DND-41 (cell line): ENCODE measurements around the gene DYNC1H1.

ENCODE experiments used
- ATAC-seq: fragments of 200-7000 bp; cut with Tn5 transposase; 3 replicates; pipeline ENCODE4 v1.9.1; 2021; ENCODE audit warnings: low read depth; ENCODE audit not compliant: insufficient read depth
- DNase-seq: peaks from one replicate; pipeline ENCODE4 v3.0.0-alpha.2; 2020
- H2AFZ ChIP-seq: 2 replicates; pipeline ENCODE4 v1.6.0; 2012; ENCODE audit warnings: low read depth, low read length
- H3K27ac ChIP-seq: 2 replicates; pipeline ENCODE4 v1.5.1; 2012; ENCODE audit warnings: low read length, inconsistent platforms
- H3K27me3 ChIP-seq: fragments of 200-600 bp; sonication (generic); 2 replicates; pipeline ENCODE4 v1.6.0; 2012; ENCODE audit warnings: low read length, mild to moderate bottlenecking, inconsistent platforms; ENCODE audit not compliant: insufficient read depth, poor library complexity
- H3K36me3 ChIP-seq: 2 replicates; pipeline ENCODE4 v1.5.1; 2012; ENCODE audit warnings: low read length, inconsistent platforms; ENCODE audit not compliant: insufficient read depth
- H3K4me1 ChIP-seq: 2 replicates; pipeline ENCODE4 v1.5.1; 2012; ENCODE audit warnings: mild to moderate bottlenecking, low read length; ENCODE audit not compliant: insufficient read depth
- H3K4me2 ChIP-seq: 2 replicates; pipeline ENCODE4 v1.6.0; 2012; ENCODE audit warnings: mild to moderate bottlenecking, moderate library complexity, low read length, inconsistent platforms; ENCODE audit not compliant: insufficient read depth
- H3K4me3 ChIP-seq, 2 experiments: fragments of 200-600 bp in 1 of 2; shearing (Covaris generic) in 1 of 2; 2 replicates each; pipeline ENCODE4 v1.5.1; 2012 to 2016; ENCODE audit warnings: inconsistent platforms in 2 of 2, low read length in 2 of 2, mild to moderate bottlenecking in 2 of 2, low read depth in 1 of 2, moderate library complexity in 1 of 2
- H3K79me2 ChIP-seq: 2 replicates; pipeline ENCODE4 v1.6.0; 2012; ENCODE audit warnings: low read length, inconsistent platforms; ENCODE audit not compliant: insufficient read depth
- H3K9ac ChIP-seq: 2 replicates; pipeline ENCODE4 v1.6.0; 2012; ENCODE audit warnings: low read depth, mild to moderate bottlenecking, inconsistent platforms, low read length, moderate library complexity
- H3K9me3 ChIP-seq: 2 replicates; pipeline ENCODE4 v1.5.1; 2012; ENCODE audit warnings: low read length, moderate library complexity, mild to moderate bottlenecking, inconsistent platforms; ENCODE audit not compliant: insufficient read depth, severe bottlenecking
- H4K20me1 ChIP-seq: 2 replicates; pipeline ENCODE4 v1.6.0; 2012; ENCODE audit warnings: low read length; ENCODE audit not compliant: insufficient read depth
- EZH2 ChIP-seq: IDR thresholded peaks from 3 replicates; pipeline ENCODE4 v1.6.1; 2012; ENCODE audit warnings: borderline replicate concordance, low read depth, mild to moderate bottlenecking, moderate library complexity, low read length, inconsistent platforms; ENCODE audit not compliant: severe bottlenecking
- TF ChIP-seq, protein P1 (sequence below): IDR thresholded peaks from 2 replicates; pipeline ENCODE4 v1.5.1; 2012; ENCODE audit warnings: borderline replicate concordance, low read length, moderate library complexity, mild to moderate bottlenecking; ENCODE audit not compliant: poor library complexity, severe bottlenecking; ENCODE audit errors: extremely low read depth

The DYNC1H1 gene

DNA sequence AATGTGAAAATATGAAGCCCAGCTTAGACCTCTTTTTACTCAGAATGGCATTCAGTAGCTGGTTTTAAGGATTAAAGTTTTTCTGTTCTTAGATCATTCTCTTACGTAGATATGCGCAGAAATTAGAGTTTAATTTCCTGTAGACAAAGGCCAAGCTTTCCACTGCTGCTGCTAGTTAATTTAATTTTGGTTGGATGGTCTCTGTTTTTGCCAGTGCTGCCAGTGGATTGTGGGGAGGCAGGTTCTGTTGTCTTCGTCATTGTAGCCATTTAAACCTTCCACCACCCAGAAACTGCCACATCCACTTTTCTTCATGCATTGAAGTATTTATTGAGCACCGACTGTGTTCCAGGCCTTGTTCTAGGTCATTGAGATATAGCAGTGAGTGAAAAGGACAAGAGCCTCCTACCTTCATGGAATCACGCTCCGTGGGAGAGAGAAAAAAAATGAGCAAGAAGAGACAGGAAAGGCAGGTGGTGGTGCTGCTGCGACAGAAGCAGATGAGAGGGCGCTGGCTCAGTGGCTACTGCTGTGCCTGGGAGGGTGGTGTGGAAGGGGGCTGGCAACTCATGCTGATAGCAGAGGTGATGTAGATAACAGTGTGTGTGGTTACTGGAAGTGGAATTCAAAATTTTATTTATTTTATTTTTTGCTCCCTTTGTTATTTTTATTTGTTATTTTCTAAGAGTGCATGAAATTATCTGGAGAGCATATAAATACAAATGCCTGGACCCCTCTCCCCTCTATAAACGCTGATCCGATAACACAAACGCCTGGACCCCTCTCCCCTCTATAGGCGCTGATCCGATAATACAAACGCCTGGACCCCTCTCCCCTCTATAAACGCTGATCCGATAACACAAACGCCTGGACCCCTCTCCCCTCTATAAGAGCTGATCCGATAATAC, 33.3 kb downstream of the DYNC1H1 start:
- Histone ChIP-seq H3K36me3 (peaks cover 91% of the 10 kb centered on the region), H3K27me3 (no peaks in the 10 kb centered on the region), H3K9me3 (no peaks in the 10 kb centered on the region), H3K27ac (no peak overlapping the region), H3K79me2 (no peaks in the 10 kb centered on the region; the same call in 1 of the 2 replicates), H3K4me3 (no peak overlapping the region), H3K9ac (no peak overlapping the region), H3K4me1 (no peaks in the 10 kb centered on the region), H3K4me2 (no peak overlapping the region), H4K20me1 (peaks cover 6% of the 10 kb centered on the region; the same call in 1 of the 2 replicates), H2AFZ (no peak overlapping the region)
- DNase-seq: no peak
- no peak for ATAC-seq
- TF ChIP-seq EZH2: no peak
- TF ChIP-seq, protein P1, sequence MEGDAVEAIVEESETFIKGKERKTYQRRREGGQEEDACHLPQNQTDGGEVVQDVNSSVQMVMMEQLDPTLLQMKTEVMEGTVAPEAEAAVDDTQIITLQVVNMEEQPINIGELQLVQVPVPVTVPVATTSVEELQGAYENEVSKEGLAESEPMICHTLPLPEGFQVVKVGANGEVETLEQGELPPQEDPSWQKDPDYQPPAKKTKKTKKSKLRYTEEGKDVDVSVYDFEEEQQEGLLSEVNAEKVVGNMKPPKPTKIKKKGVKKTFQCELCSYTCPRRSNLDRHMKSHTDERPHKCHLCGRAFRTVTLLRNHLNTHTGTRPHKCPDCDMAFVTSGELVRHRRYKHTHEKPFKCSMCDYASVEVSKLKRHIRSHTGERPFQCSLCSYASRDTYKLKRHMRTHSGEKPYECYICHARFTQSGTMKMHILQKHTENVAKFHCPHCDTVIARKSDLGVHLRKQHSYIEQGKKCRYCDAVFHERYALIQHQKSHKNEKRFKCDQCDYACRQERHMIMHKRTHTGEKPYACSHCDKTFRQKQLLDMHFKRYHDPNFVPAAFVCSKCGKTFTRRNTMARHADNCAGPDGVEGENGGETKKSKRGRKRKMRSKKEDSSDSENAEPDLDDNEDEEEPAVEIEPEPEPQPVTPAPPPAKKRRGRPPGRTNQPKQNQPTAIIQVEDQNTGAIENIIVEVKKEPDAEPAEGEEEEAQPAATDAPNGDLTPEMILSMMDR: no peak

DNA sequence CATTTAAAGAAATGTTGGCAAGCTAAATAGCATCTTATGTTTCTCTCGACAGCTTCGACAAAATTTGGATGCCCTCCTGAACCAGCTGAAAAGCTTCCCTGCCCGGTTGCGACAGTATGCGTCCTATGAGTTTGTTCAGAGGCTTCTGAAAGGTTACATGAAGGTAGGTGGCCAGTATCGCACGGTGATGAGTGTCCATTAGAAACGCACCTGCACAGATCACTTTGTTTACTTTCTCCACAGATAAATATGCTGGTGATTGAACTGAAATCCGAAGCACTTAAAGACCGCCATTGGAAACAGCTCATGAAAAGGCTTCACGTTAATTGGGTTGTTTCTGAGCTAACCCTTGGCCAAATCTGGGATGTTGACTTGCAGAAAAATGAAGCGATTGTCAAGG, 36.5 kb downstream of the DYNC1H1 start:
- Histone ChIP-seq H3K4me1 (no peaks in the 10 kb centered on the region), H3K9me3 (no peaks in the 10 kb centered on the region), H3K4me3 (no peak overlapping the region), H3K9ac (no peak overlapping the region), H4K20me1 (no peaks in the 10 kb centered on the region; the same call in 1 of the 2 replicates), H3K79me2 (no peaks in the 10 kb centered on the region; the same call in 1 of the 2 replicates), H3K36me3 (peaks cover 88% of the 10 kb centered on the region), H3K27ac (no peak overlapping the region), H3K27me3 (no peaks in the 10 kb centered on the region), H2AFZ (no peak overlapping the region), H3K4me2 (no peak overlapping the region)
- ATAC-seq (no peak), DNase-seq (no peak)
- no peak for TF ChIP-seq EZH2
- TF ChIP-seq, protein P1: no peak

DNA sequence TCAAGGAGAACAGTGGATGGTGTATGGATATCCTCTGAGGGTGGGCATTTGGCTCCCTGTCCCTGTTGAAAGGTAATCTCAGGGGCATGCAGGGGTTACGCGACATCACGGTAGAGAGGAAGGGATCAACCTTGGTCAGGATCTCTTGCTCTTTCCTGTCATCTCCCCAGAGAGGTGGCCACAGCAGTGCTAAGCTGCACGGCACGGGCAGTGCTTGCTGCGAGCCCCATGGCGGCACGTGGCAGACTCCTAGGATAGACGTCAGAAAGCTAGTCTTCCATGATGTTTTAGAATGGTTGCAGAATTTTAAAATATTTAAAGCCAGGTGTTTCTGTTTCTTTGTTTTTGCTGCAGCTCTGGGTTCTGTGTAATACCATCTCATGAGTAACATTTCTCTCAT, 41.0 kb downstream of the DYNC1H1 start:
- Histone ChIP-seq H3K27me3 (no peaks in the 10 kb centered on the region), H3K4me1 (no peaks in the 10 kb centered on the region), H2AFZ (no peak overlapping the region), H4K20me1 (no peaks in the 10 kb centered on the region), H3K4me2 (no peak overlapping the region), H3K27ac (no peak overlapping the region), H3K4me3 (no peak overlapping the region), H3K36me3 (peaks cover 93% of the 10 kb centered on the region), H3K9ac (no peak overlapping the region), H3K79me2 (no peaks in the 10 kb centered on the region), H3K9me3 (no peaks in the 10 kb centered on the region)
- ATAC-seq (no peak), DNase-seq (no peak)
- no peak for TF ChIP-seq EZH2
- TF ChIP-seq, protein P1: no peak
